Neural progenitor cell (in vitro differentiated cells): ENCODE results near the gene GPX5. TPM values are rescaled to one million over a fixed set of nuclear protein-coding genes. Genes with fewer than 3 reads are reported as not detected.

ENCODE experiments used
- DNase-seq: peaks from one replicate; pipeline ENCODE4 v3.0.0-alpha.2; 2016; ENCODE audit warnings: low spot score
- H2AFZ ChIP-seq: fragments of 200-600 bp; sonication (generic); replicated peaks from 2 replicates; pipeline ENCODE4 v1.6.1; 2016; ENCODE audit warnings: antibody characterized with exemption
- H3F3A ChIP-seq: fragments of 200-600 bp; sonication (generic); 2 replicates; pipeline ENCODE4 v1.6.1; 2016; ENCODE audit warnings: antibody characterized with exemption, low read depth
- H3K27ac ChIP-seq: fragments of 200-600 bp; sonication (generic); 2 replicates; pipeline ENCODE4 v1.5.1; 2016; ENCODE audit warnings: mild to moderate bottlenecking
- H3K27me3 ChIP-seq: fragments of 200-600 bp; sonication (generic); 2 replicates; pipeline ENCODE4 v1.6.1; 2016; ENCODE audit warnings: mild to moderate bottlenecking, moderate library complexity
- H3K36me3 ChIP-seq: fragments of 200-600 bp; sonication (generic); 2 replicates; pipeline ENCODE4 v1.5.1; 2016
- H3K4me1 ChIP-seq: fragments of 200-600 bp; sonication (generic); 2 replicates; pipeline ENCODE4 v1.6.1; 2016; ENCODE audit warnings: mixed run types
- H3K4me2 ChIP-seq: fragments of 200-600 bp; sonication (generic); 2 replicates; pipeline ENCODE4 v1.6.1; 2016
- H3K4me3 ChIP-seq: fragments of 200-600 bp; sonication (generic); 2 replicates; pipeline ENCODE4 v1.5.1; 2016
- H3K79me2 ChIP-seq: fragments of 200-600 bp; sonication (generic); 2 replicates; pipeline ENCODE4 v1.6.1; 2016; ENCODE audit warnings: low read depth
- H3K9ac ChIP-seq: fragments of 200-600 bp; sonication (generic); 2 replicates; pipeline ENCODE4 v1.6.1; 2016
- H3K9me3 ChIP-seq: fragments of 200-600 bp; sonication (generic); 2 replicates; pipeline ENCODE4 v1.5.1; 2016; ENCODE audit warnings: low read depth
- H4K20me1 ChIP-seq: fragments of 200-600 bp; sonication (generic); 2 replicates; pipeline ENCODE4 v1.6.1; 2016; ENCODE audit warnings: low read depth
- H3K27ac Mint-ChIP-seq: 3 replicates; pipeline ENCODE4 v1.8.0; 2021; ENCODE audit warnings: mixed read lengths
- H3K27me3 Mint-ChIP-seq: 2 replicates; pipeline ENCODE4 v1.8.0; 2022; ENCODE audit warnings: low read depth, mild to moderate bottlenecking, inconsistent platforms, moderate library complexity, mixed read lengths; ENCODE audit not compliant: insufficient read depth
- H3K36me3 Mint-ChIP-seq: 3 replicates; pipeline ENCODE4 v1.8.0; 2021; ENCODE audit warnings: mixed read lengths
- H3K4me1 Mint-ChIP-seq: 3 replicates; pipeline ENCODE4 v1.8.0; 2021; ENCODE audit warnings: mixed read lengths
- H3K4me3 Mint-ChIP-seq: 3 replicates; pipeline ENCODE4 v1.8.0; 2021; ENCODE audit warnings: mild to moderate bottlenecking, moderate library complexity, mixed read lengths
- H3K9me3 Mint-ChIP-seq: 3 replicates; pipeline ENCODE4 v1.8.0; 2020; ENCODE audit warnings: mixed read lengths
- EZH2 ChIP-seq: fragments of 200-600 bp; sonication (generic); IDR thresholded peaks from 2 replicates; pipeline ENCODE4 v1.6.1; 2017; ENCODE audit warnings: antibody characterized with exemption, mild to moderate bottlenecking, moderate library complexity
- EZH2phosphoT487 ChIP-seq: fragments of 200-600 bp; sonication (generic); IDR thresholded peaks from 2 replicates; pipeline ENCODE4 v1.6.1; 2017; ENCODE audit warnings: antibody characterized with exemption
- total RNA-seq: library from RNA; depleted of rRNA; stranded (reverse); fragments of >200 nt; gene quantifications from 2 replicates; pipeline ENCODE4 v1.2.3, GENCODE V29; 2015; ENCODE audit warnings: low replicate concordance
- TF ChIP-seq, protein P1 (sequence below): fragments of 200-600 bp; sonication (generic); IDR thresholded peaks from 2 replicates; pipeline ENCODE4 v1.5.1; 2017; ENCODE audit warnings: antibody characterized with exemption, mild to moderate bottlenecking

The GPX5 gene
- total RNA-seq, 1 donor from 2014 or later, result not detected

DNA sequence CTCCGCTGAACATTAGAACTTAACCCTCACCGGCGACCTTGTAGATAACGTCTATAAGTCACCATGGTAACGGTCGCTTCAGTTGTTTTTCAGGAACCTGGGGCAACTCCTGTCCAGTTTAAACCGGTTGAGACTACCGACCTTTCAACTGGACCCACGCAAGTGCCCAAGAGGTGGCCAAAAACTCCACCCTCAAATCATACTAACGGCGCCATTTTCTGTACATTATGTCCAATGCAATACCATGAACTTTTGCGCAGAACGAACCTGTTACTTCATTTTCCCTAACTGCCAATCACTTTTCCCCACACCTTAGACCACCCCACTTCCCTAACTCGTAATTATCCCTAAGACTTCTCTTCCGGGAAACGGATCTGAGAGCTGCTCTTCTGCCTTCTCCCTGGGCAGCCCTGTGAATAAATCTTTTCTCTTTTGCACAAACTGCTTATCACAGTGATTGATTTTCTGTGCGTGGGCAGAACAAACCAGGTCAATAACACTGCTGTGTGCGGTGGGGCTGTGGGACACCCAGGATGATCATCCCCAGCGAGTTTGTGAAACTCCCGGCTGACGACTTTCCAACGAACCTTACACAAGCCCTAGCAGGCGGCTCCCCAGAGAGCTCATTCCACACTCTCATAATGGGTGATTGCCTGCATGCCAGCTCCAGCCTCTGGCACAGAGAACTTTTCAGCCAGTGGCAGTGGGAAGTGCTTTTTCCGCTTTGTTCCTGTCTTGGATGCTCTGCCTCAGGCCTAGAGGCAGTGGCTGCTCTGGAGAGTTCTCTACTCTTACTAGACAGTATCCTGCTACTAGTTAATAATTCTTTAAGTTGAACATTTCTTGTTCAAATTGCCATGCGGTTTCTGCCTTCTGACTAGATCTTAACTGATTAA, 28.6 kb downstream of the GPX5 start:
- Histone ChIP-seq H3F3A (peaks cover 7% of the 10 kb centered on the region), H3K4me1 (peaks cover 23% of the 10 kb centered on the region), H3K9ac (no peak overlapping the region), H3K36me3 (no peaks in the 10 kb centered on the region), H3K4me3 (peak overlapping the region; percentile 2), H3K4me2 (peak overlapping the region; percentile 63), H2AFZ (peak overlapping the region; percentile 83), H3K79me2 (no peaks in the 10 kb centered on the region), H4K20me1 (no peaks in the 10 kb centered on the region), H3K27ac (no peak overlapping the region), H3K27me3 (peaks cover 60% of the 10 kb centered on the region), H3K9me3 (no peaks in the 10 kb centered on the region)
- Mint-ChIP-seq H3K9me3 (no peaks in the 10 kb centered on the region), H3K4me1 (peaks cover 23% of the 10 kb centered on the region), H3K27ac (peak overlapping the region; percentile 67), H3K27me3 (peaks cover 3% of the 10 kb centered on the region), H3K36me3 (no peaks in the 10 kb centered on the region), H3K4me3 (peak overlapping the region; percentile 23)
- TF ChIP-seq EZH2 (no peak), EZH2phosphoT487 (no peak)
- TF ChIP-seq, protein P1, sequence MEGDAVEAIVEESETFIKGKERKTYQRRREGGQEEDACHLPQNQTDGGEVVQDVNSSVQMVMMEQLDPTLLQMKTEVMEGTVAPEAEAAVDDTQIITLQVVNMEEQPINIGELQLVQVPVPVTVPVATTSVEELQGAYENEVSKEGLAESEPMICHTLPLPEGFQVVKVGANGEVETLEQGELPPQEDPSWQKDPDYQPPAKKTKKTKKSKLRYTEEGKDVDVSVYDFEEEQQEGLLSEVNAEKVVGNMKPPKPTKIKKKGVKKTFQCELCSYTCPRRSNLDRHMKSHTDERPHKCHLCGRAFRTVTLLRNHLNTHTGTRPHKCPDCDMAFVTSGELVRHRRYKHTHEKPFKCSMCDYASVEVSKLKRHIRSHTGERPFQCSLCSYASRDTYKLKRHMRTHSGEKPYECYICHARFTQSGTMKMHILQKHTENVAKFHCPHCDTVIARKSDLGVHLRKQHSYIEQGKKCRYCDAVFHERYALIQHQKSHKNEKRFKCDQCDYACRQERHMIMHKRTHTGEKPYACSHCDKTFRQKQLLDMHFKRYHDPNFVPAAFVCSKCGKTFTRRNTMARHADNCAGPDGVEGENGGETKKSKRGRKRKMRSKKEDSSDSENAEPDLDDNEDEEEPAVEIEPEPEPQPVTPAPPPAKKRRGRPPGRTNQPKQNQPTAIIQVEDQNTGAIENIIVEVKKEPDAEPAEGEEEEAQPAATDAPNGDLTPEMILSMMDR, result no peak
- no peak for DNase-seq

DNA sequence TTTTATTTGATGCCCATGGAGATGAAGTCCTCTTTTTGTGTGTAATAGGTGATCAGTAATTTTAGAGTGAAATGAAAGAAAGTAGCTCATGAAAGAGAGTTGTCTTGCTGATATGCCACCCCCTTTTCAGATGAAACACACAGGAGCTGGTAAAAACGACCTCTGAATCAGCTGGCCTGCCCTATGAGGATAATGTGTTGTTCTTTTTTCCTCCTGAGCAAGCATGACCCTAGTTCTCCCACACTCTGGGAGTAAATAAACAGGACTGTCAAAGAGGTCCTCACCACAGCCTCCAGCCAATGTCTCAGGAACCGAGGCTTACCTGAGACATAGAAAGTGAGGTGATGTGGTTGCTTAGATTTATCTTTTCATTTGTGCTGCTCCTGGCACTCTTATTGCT, 29.5 kb downstream of the GPX5 start:
- peaks cover 7% of the 10 kb centered on the region for H3F3A ChIP-seq
- H3K79me2 ChIP-seq, result no peaks in the 10 kb centered on the region
- Mint-ChIP-seq H3K36me3 (no peaks in the 10 kb centered on the region), H3K4me1 (peaks cover 23% of the 10 kb centered on the region), H3K4me3 (no peak overlapping the region), H3K27me3 (peaks cover 3% of the 10 kb centered on the region), H3K27ac (no peak overlapping the region), H3K9me3 (no peaks in the 10 kb centered on the region)
- H3K27me3 ChIP-seq, result peaks cover 69% of the 10 kb centered on the region
- H3K9ac ChIP-seq, result no peak overlapping the region
- H3K4me2 ChIP-seq, result no peak overlapping the region
- peaks cover 23% of the 10 kb centered on the region for H3K4me1 ChIP-seq
- H3K9me3 ChIP-seq, result no peaks in the 10 kb centered on the region
- TF ChIP-seq, protein P1, result no peak
- TF ChIP-seq EZH2phosphoT487 (no peak), EZH2 (no peak)
- no peaks in the 10 kb centered on the region for H4K20me1 ChIP-seq
- no peak for DNase-seq
- H3K27ac ChIP-seq, result no peak overlapping the region
- H3K36me3 ChIP-seq, result no peaks in the 10 kb centered on the region
- H3K4me3 ChIP-seq, result no peak overlapping the region
- H2AFZ ChIP-seq, result peak overlapping the region; percentile 83

DNA sequence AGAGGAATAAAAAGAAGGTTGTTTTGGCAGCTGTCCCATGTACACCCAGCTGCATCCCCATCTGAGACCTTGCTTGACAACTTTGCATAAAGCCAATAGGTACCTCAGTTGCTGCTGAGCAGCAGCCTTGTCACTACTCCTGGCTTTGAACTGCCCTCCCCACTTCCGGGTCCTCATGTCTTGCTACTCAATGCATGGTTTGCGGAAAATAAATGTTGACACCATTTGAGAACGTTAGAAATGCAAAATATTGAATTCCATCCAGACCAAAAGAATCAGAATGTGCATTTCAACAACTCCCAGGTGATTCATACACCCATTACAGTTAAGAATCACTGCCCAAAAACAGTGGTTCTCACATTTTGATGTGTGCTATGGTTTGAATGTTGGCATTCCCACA, 32.9 kb downstream of the GPX5 start:
- TF ChIP-seq, protein P1, result no peak
- no peaks in the 10 kb centered on the region for H4K20me1 ChIP-seq
- peaks cover 47% of the 10 kb centered on the region for H3K27me3 ChIP-seq
- peaks cover 17% of the 10 kb centered on the region for H3K4me1 Mint-ChIP-seq
- no peak overlapping the region for H2AFZ ChIP-seq
- no peak overlapping the region for H3K4me3 ChIP-seq
- no peak overlapping the region for H3K27ac ChIP-seq
- H3K27me3 Mint-ChIP-seq, result peaks cover 3% of the 10 kb centered on the region
- peaks cover 30% of the 10 kb centered on the region for H3K4me1 ChIP-seq
- no peak overlapping the region for H3K9ac ChIP-seq
- no peaks in the 10 kb centered on the region for H3K9me3 ChIP-seq
- peaks cover 10% of the 10 kb centered on the region for H3F3A ChIP-seq
- H3K4me2 ChIP-seq, result no peak overlapping the region
- no peaks in the 10 kb centered on the region for H3K9me3 Mint-ChIP-seq
- H3K79me2 ChIP-seq, result no peaks in the 10 kb centered on the region
- H3K4me3 Mint-ChIP-seq, result no peak overlapping the region
- no peaks in the 10 kb centered on the region for H3K36me3 Mint-ChIP-seq
- DNase-seq, result no peak
- H3K36me3 ChIP-seq, result no peaks in the 10 kb centered on the region
- H3K27ac Mint-ChIP-seq, result no peak overlapping the region
